HG03025 (cell line): ENCODE measurements around the gene ZNF839.
"Not testable (repeated sequence)": the region's sequence is repeated elsewhere in the genome, so short reads cannot be mapped to it uniquely, and the experiment has no call there.

Experiments used
- ATAC-seq: cut with Tn5 transposase; IDR thresholded peaks from one replicate; pipeline ENCODE4 v1.9.1; 2021; ENCODE audit warnings: mild to moderate bottlenecking, moderate library complexity; ENCODE audit not compliant: unreplicated experiment, low FRiP score

Gene ZNF839

DNA sequence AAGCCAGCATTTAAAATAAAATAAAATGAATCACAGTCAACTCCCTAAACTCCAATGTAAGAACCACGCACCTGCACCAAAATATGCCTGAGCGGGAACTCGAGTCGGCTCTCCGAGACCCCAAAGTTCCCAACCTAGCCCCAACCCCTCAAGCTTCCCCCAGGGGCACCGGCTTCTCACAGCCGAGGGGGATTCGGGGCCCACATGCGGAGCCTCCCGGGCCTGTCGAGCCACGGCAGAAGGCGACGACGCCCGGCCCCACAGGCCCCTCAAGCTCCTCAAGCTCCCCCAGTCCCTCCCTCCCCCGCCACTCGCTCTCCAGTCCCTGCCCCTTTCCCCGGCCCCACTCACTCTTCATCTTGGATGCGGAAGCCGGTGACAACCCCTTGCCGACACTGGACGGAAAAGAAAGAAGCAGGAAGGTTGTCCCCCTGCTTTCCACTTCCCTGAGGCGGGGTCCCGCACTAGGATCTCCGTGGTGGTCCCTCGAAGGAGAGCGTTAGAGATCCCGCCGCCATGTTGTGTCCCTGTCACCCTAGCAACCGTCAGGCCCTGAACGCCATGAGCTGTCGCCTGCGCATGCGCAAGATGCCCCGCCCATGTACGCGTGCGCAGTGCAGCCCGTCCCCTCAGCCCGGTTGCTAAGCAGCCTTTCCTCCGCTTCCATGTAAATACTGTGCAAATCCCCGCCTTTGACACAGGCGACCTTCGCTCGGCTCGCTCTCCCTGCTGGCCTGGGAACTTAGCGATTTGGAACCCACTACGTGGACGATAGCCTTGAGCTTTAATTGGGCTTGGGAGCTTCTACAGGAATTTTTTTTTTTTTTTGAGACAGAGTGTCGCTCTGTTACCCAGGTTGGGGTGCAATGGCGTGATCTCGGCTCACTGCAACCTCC is 14.7 kb upstream of the ZNF839 start, which contains the start of gene MOK:
Gene MOK, minus strand, starts transcription at position 554 of the 896 bp plus-strand sequence. Its CDS starts 196 bp downstream, at position 358.
- peak; percentile 91 for ATAC-seq

DNA sequence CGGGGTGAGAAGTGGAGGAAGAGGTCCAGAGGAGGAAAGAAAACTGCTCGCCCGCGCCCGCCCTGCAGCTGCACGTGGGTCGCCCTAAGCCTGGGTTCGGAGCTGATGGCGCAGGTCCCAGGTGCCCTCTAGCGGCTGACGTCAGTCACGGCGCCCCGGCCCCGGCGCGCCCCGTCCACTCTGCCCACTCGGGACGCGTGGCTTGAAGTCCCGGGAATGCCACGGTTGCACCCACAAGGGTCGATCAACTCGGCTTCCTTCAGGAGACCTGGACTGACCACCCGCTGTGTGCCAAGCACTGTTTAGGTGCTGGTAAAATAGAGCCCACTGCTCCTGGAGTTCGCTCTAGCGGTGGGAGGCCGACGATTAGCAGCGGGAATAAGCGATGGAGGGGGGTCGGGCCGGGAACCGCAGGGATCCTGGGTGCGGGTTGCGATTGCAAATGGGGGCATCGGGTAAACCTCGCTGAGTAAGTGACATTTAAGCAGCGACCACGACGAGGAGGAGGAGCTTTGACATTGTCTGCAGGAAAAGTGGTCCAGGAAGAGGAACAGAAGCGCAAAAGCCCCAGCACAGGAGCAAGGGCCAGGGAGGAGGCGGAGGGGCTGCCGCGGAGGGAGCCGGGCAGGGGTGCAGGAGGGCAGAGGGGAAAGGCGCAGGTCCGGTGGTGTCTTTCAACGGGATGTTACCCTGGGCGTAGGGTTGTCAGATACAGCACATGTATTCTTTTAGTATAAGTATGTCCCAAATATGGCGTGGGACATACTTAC is 5.1 kb upstream of the ZNF839 start:
- ATAC-seq, result peak; percentile 43

DNA sequence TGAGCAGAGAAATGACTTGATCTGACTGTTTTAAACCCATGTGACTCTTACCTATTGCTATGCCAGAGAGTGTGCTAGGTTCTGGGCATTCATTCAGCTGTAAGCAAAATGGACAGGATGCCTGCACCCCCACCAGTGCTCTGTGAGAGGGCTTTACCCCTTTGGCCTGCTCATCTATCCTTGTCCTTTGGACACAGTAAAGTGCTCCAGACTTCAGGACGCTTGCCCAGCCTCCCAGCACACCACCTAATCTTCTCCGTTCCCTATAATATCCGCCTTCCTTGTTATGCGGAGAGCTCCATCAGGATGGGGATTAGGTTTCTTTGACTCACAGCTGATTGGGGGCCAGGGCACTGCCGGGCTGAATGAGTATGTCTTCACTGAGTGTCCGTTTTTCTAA is 4.4 kb upstream of the ZNF839 start:
- no peak for ATAC-seq

DNA sequence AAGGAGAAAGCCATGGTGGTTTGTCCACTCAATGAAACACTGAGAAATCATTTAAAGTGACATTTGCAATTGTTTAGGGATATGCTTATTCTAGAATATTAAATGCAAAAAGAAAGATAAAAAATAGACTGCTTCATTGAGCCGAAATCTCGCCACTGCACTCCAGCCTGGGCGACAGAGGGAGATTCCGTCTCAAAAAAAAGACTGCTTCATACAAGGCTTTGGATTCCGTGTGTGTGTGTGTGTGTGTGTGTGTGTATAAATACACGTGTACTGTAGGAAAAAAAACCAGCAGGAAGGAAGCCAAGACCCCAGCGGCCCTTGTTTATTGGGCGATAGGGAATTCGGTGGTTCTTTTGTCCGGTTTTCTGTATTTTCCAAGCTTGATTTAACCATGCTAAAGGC is 3.2 kb upstream of the ZNF839 start:
- no peak for ATAC-seq

DNA sequence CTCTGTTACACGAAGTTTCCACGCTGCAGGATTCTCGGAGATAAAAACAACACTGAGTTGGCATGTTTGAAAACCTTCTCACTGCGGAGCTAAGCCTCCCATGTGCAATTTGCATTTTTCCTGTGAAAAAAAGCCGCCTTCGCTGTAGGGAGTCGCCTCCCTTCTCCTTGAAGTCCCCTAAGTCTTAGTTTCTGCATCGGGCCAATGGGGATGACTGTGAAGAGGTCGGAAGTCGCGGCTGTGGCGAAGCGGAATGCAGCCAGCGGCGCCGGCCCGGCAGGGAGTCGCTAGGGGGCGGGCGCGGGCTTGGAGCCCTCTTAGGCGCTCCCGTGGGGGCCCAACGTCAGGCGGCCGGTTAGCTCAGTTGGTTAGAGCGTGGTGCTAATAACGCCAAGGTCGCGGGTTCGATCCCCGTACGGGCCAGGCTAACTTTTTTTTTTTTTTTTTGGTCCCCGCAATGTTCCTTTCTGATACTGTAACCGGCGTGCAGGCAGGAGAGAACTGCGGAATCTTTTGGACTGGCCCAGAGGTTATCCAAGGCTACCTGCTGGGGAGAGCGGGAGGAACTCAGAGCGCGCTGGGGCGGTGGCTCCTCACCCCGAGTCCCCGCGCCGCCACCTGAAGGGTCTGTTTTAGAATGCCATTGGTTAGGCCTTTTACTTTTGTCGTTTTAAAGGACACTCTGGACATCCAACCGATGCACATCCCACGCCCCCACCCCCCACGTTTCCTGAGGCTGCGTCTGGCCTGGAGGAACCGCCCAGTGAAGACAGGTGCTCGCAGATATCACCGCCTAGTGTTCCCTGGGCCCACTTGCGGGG is 2.6 kb upstream of the ZNF839 start:
- ATAC-seq, result peak; percentile 50

DNA sequence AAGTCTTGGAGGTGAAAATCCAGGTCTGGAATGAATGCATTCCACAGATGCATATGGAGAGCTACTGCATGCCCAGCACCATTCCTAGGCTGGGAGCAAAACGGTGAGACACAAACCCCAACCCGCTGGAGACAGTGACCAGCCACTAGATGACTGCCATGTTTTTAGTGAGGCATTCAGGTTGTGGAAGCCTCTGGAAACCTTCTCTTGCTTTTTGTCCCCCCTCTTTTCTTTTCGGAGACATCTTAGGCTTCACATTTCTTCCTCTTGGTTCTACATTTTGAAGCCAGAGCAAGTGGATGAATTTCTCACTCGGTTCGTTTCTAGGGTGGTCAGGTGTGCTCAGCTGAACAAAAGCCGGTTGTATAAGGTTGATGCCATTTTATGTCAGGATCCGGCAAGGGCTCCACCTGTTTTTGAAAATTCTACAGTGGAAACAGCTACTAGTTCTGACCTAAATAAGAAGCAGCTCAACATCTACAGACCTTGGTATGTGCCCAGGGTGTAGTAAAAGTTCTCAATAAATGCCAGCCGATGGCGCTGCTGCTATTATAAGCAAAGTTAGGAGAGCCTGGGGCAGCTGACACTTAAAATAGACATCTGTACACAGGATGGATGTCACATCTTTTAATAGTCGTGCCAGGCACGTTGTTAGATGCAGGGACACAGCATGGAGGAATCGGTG is 1.8 kb upstream of the ZNF839 start:
- no peak for ATAC-seq

DNA sequence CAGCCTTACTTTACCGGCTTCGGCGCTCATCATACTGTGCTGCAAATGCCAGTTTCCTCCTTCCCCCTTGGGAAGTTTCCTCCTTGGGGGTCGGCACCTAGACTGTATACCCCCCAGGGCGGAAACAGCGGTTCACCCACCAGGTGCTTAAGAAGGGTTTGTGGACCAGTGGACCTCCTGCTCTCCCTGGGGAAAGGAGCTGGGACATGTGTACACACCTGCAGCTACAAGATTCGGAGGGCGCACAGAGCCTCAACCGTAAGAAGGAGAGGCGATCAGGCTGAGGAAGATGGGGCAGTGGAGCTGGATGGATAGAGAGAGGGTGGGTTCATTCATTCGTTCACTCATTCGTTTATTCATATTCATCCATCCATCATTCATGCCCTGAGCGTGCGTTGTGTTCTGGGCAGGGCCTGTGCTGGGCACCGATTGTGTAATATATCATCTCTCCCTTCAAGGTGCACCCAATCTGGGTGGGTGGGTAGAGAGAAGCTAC is 717 bp upstream of the ZNF839 start:
- no peak for ATAC-seq

DNA sequence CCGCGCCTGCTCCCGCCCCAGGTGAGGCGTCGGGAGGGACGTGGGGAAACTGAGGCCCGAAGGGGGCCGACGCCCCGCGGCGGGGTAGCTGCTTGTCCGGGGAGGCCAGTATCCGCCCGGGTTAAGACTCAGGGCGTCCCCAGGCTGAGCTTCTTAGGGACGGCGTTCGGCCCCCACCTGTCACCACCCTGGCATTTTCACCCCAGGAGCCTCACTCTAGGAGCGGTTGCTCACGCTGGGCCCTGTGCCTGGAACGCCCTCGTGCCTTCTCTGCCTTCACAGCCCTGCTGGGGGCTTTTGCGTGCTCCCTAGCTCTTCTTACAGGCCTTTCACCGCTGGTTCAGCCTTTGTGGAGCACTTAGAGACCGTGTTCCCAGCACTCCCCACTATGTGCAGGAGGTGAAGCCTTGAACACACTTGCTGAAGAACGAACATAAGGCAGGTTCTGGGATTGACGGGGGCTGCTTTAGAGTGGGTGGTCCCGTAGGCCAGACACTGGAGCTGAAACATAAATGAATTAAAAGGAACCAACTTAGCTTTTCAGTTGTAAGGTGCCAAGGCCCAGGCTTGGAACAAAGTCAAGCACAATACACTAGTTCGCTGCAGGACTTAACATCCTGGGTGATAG is 601 bp downstream of the ZNF839 start:
- ATAC-seq, result peak; percentile 12

DNA sequence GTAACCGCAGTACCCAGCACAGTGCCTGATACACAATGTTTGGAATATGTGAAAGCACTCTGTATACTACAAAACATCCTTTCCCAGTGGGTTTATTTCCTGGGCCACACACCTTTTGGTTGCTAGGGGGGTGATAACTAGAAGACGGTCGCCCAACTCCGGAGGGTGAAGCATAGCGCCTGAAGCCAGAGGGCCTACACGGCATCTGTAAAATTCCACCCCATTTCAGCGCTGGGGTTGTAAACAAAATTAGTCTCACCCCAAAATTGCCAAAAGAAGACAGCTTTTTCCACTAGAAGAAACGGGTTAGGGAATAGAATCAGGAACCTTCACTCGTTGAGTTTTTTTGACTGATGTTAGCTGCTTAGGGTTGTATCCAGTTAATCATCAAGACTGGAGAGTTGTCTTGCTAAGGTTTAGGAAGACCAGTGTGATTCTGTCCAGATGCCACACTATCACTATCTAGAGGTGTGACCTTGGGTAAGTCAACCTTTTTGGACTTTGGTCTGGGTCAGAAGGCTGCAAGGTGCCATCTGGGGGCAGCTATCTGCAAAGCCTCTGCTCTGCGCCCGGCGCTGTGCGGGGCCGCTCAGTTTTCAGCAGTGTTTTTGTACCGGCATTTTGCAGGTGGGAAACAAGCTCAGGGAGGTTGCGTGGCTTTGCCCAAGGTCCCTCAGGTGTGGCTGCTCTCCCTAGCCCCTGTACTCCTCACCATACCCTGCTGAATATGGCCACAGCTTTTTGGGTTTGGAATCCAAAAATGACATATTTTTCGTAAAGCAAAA is 1.3 kb downstream of the ZNF839 start:
- no peak for ATAC-seq

DNA sequence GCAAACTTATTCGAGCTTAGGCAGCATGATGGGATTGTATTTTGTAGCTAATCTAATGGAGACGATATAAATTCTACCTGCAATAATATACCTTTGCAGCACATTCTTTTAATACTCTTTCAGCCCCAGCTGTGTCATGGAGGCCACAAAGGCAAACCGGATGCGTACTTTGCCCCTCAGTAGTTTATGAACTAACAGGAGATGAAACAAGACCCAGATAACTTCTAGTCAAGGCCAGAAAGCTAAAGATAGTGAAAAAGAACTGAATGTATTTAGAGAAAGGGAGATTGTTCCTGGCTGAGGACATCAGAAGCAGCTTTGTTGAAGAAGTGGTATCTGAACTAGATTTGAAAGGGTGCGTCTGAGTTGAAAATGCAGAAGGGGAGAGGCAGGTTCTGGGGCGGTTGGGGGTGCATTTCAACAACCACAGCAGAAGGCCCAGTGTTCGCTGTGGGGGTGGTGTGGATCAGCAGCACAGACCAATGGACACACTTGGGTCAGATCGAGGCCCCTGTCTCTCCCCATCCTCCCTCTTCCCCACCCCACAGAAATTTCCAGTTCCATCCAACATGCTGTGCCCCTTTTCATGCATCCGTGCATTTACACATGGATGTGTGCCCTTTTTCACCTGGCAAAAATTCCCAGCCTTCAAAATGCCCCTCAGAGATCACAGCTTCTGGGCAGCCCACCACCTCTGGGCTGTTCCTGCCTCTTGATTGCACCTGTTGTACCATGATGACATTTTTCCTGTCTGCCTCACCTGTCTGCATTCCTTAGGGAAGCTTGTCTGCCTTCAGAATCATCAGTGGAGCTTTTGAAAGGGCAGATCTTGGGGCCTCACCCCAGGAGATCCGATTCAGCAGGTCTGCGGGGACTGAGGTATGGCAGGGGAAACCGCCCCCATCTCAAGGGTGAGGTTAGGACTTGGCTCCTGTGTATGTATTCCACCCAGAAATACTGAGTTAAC is 2.2 kb downstream of the ZNF839 start:
- no peak for ATAC-seq

DNA sequence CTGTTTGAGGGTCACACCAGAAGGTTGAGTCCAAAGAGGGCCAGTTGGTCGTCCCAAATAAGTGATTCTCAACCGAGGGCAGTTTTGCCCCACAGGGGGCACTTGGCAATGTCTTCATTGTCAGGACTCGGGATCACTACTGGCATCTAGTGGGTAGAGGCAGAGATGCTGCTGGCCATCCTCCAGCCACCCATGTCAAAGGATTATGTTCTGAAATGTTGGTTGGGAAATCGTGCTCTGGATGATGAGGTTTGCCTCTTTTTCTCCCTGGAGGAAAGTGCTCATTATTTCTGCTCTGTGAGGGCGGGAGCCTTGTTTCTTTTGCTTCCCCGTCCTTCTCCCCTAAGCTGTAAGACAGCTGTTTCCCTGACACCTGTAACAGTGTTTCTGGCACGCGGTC is 3.6 kb downstream of the ZNF839 start:
- no peak for ATAC-seq

DNA sequence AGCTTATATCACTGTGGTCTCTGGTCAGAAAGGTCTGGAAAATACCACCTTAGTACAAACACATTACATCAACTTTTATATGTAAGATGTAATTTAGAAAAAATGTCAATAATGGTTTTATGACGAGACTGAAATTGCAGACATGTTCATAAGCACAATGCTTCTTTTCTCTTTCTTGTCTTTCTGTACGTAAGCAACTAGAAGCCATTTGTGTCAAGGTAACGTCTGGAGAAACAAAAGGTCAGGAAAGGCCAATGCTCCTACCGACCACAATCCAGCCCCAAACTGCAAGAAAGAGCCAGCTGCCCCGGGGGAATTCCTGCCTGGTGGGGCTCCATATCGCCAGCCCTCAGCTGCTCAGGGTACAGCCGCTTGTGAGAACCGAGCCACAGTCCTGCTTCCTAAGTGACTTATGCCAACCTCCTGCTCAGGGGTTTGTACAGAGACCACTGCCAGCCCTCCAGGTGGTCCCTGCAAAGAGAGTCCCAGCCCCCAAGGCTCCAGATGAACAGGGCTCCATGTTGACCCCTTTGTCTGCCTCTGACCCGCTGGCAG is 6.3 kb downstream of the ZNF839 start:
- ATAC-seq, result no peak

DNA sequence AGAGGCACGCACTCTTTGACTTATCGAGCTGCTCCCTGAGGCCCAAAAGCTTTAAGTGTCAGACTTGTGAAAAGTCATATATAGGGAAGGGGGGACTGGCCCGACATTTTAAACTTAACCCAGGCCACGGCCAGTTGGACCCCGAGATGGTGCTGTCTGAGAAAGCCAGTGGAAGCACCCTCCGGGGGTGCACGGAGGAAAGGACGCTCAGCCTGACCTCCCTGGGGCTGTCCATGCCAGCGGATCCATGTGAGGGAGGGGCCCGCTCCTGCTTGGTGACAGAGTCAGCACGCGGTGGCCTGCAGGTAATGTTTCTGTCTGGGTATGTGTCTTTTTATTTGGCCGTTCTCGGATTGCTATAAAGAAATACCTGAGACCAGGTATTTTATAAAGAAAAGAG is 7.0 kb downstream of the ZNF839 start:
- no peak for ATAC-seq

DNA sequence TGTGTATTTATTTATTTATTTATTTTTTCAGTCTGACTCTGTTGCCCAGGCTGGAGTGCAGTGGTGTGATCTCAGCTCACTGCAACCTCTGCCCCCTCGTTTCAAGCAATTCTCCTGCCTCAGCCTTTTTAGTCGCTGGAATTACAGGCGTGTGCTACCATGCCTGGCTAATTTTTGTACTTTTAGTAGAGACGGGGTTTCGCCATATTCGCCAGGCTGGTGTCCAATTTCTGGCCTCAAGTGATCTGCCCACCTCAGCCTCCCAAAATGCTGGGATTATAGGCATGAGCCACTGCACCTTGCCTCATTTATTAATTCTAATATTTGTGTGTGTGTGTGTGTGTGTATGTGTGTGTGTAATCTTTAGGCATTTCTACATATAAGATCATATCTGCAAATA is 9.8 kb downstream of the ZNF839 start:
- ATAC-seq, result not testable (repeated sequence)

DNA sequence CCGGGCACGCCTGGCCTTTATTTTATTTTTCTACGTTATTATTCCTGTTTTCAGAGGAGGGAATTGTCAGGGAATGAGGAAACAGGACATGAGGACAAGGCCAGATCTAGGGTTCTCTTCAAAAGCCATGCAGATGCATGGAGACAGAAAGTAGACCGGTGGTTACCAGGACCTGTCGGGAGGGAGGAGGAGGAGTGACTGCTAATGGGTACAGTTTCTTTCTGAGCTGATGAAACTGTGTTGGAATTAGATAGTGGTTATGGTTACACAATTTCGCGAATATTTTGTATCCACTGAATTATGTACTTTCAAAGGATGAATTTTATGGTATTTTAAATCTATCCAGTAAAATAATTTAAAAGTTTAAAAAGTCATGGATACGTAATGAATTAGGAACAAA is 11.3 kb downstream of the ZNF839 start:
- no peak for ATAC-seq

DNA sequence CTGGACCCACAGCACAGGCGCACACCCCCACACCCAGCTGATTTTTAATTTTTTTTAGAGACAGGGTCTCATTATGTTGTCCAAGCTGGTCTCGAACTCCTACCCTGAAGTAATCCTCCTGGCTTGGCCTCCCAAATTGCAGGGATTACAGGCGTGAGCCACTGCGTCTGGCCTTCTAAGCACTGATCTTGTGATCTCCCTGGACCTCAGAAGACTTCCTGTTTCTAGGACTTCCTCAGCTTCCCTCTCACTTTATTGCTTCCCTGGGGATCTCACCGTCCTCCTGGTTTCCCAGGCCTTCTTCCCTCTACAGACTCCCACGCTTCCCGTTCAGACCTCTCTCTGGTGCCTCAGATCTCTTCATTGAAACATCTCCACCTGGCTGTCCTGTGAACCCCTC is 13.8 kb downstream of the ZNF839 start:
- ATAC-seq, result no peak
